WTC11 (cell line): ENCODE results near the gene GRID2. TPM values are rescaled to one million over a fixed set of nuclear protein-coding genes. Genes with fewer than 3 reads are reported as not detected.

Experiments
- ATAC-seq: fragments of 200-7000 bp; cut with Tn5 transposase; 2 replicates; pipeline ENCODE4 v1.10.0; 2021; ENCODE audit warnings: mild to moderate bottlenecking, moderate library complexity
- CTCF ChIA-PET: fragments of 300-600 bp; sonication (Branson Sonifier 250); formaldehyde crosslinking; loops from one replicate; lab custom pipeline; 2021; ENCODE audit warnings: antibody characterized with exemption; lab: Charles Lee
- POLR2A ChIA-PET: fragments of 350-600 bp; sonication (Branson Sonifier 250); formaldehyde crosslinking; loops from one replicate; lab custom pipeline; 2021; ENCODE audit warnings: antibody characterized with exemption; lab: Charles Lee
- DNase-seq: peaks from one replicate; pipeline ENCODE4 v3.0.0; 2021; ENCODE audit warnings: low spot score
- H3K27ac Mint-ChIP-seq: 2 replicates; pipeline ENCODE4 v1.8.0; 2021; ENCODE audit warnings: mixed read lengths
- H3K27me3 Mint-ChIP-seq: 2 replicates; pipeline ENCODE4 v1.8.0; 2021; ENCODE audit warnings: low read depth, mild to moderate bottlenecking, moderate library complexity, mixed read lengths
- H3K36me3 Mint-ChIP-seq: 2 replicates; pipeline ENCODE4 v1.8.0; 2021; ENCODE audit warnings: mixed read lengths
- H3K4me1 Mint-ChIP-seq: 2 replicates; pipeline ENCODE4 v1.8.0; 2022; ENCODE audit warnings: mixed read lengths
- H3K4me3 Mint-ChIP-seq: 2 replicates; pipeline ENCODE4 v1.8.0; 2021; ENCODE audit warnings: mild to moderate bottlenecking, moderate library complexity, mixed read lengths
- H3K9me3 Mint-ChIP-seq: 2 replicates; pipeline ENCODE4 v1.8.0; 2021; ENCODE audit warnings: mixed read lengths
- AFF4 ChIP-seq: sonication (generic); formaldehyde crosslinking; IDR thresholded peaks from 2 replicates; pipeline ENCODE4 v1.8.1; 2023; ENCODE audit warnings: mild to moderate bottlenecking, missing genetic modification reagents, borderline replicate concordance
- ATF3 ChIP-seq: sonication (generic); formaldehyde crosslinking; conservative IDR thresholded peaks from 2 replicates; pipeline ENCODE4 v1.8.1; 2022; ENCODE audit warnings: mild to moderate bottlenecking, missing genetic modification reagents
- CBFB ChIP-seq: sonication (generic); formaldehyde crosslinking; IDR thresholded peaks from 2 replicates; pipeline ENCODE4 v1.8.1; 2022; ENCODE audit warnings: mild to moderate bottlenecking, low read depth, missing genetic modification reagents
- ELF4 ChIP-seq: sonication (generic); formaldehyde crosslinking; IDR thresholded peaks from 2 replicates; pipeline ENCODE4 v1.8.1; 2022; ENCODE audit warnings: low read depth, mild to moderate bottlenecking, moderate library complexity, missing genetic modification reagents
- GABPB1 ChIP-seq: sonication (generic); formaldehyde crosslinking; IDR thresholded peaks from 2 replicates; pipeline ENCODE4 v1.8.1; 2023; ENCODE audit warnings: mild to moderate bottlenecking, missing genetic modification reagents
- HMGA2 ChIP-seq: fragments of 250-450 bp; sonication (Bioruptor Pico); IDR thresholded peaks from 2 replicates; pipeline ENCODE4 v1.4.0; 2021; ENCODE audit warnings: mild to moderate bottlenecking, moderate library complexity
- JAZF1 ChIP-seq: fragments of 250-450 bp; sonication (Bioruptor Pico); IDR thresholded peaks from 2 replicates; pipeline ENCODE4 v1.9.0; 2021; ENCODE audit warnings: moderate library complexity, mild to moderate bottlenecking, inconsistent platforms
- MLX ChIP-seq: sonication (generic); formaldehyde crosslinking; IDR thresholded peaks from 2 replicates; pipeline ENCODE4 v1.8.1; 2023; ENCODE audit warnings: mild to moderate bottlenecking, missing genetic modification reagents, moderate library complexity
- NFATC4 ChIP-seq: fragments of 250-450 bp; sonication (Bioruptor Pico); IDR thresholded peaks from 2 replicates; pipeline ENCODE4 v1.9.0; 2021; ENCODE audit warnings: mild to moderate bottlenecking
- NFE2L1 ChIP-seq: sonication (generic); formaldehyde crosslinking; IDR thresholded peaks from 2 replicates; pipeline ENCODE4 v1.8.1; 2023; ENCODE audit warnings: missing genetic modification reagents
- NR1H2 ChIP-seq: sonication (generic); formaldehyde crosslinking; IDR thresholded peaks from 2 replicates; pipeline ENCODE4 v1.9.0; 2021; ENCODE audit warnings: mild to moderate bottlenecking, moderate library complexity, missing genetic modification reagents
- SOX15 ChIP-seq: fragments of 250-450 bp; sonication (Bioruptor Pico); IDR thresholded peaks from 2 replicates; pipeline ENCODE4 v1.9.0; 2021; ENCODE audit warnings: mild to moderate bottlenecking
- TCF7 ChIP-seq: sonication (generic); formaldehyde crosslinking; IDR thresholded peaks from 2 replicates; pipeline ENCODE4 v1.8.0; 2022; ENCODE audit warnings: mild to moderate bottlenecking, low read depth, missing genetic modification reagents, moderate library complexity
- ZNF219 ChIP-seq: sonication (generic); formaldehyde crosslinking; IDR thresholded peaks from 2 replicates; pipeline ENCODE4 v1.8.0; 2023; ENCODE audit warnings: missing genetic modification reagents, mild to moderate bottlenecking, borderline replicate concordance
- total RNA-seq: library from RNA; stranded (reverse); gene quantifications from 3 replicates; pipeline ENCODE4 v1.2.3, GENCODE V29; 2021
- TF ChIP-seq, protein P1 (sequence below): sonication (generic); formaldehyde crosslinking; IDR thresholded peaks from 2 replicates; pipeline ENCODE4 v1.8.1; 2023; ENCODE audit warnings: mild to moderate bottlenecking, missing genetic modification reagents
- TF ChIP-seq, protein P2 (sequence below): sonication (generic); formaldehyde crosslinking; IDR thresholded peaks from 2 replicates; pipeline ENCODE4 v1.8.0; 2023; ENCODE audit warnings: mild to moderate bottlenecking, missing genetic modification reagents
- TF ChIP-seq, protein P3 (sequence below): sonication (generic); formaldehyde crosslinking; IDR thresholded peaks from 2 replicates; pipeline ENCODE4 v1.8.1; 2022; ENCODE audit warnings: mild to moderate bottlenecking, moderate library complexity, missing genetic modification reagents
- TF ChIP-seq, protein P4 (sequence below): fragments of 250-450 bp; sonication (Bioruptor Pico); conservative IDR thresholded peaks from 2 replicates; pipeline ENCODE4 v1.9.0; 2021; ENCODE audit warnings: mild to moderate bottlenecking

Gene GRID2
- total RNA-seq, 1 experiment from 2014 or later: 26.8 TPM

DNA sequence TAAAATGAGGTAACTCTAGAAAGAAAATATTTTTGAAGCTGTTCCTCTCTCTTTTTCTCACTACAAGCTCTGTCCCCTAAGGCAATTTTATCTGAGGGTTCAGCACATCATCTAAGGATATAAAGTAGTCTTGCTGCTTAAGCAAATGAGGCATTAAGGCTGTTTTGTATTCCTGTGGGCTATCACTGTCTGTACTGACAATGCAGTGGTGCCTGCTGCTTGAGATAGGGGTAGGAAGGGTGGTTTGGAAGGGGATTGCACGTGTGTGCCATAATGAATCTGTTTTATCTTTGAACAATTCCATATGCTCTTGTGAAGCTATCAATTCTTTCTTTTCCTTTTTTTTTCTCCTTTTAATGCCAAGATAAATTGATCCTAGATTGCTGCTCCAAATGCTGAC lies 1396.8 kb downstream of the GRID2 start:
- TF ChIP-seq HMGA2 (CRISPR knock-in tag): no peak
- TF ChIP-seq, protein P1, sequence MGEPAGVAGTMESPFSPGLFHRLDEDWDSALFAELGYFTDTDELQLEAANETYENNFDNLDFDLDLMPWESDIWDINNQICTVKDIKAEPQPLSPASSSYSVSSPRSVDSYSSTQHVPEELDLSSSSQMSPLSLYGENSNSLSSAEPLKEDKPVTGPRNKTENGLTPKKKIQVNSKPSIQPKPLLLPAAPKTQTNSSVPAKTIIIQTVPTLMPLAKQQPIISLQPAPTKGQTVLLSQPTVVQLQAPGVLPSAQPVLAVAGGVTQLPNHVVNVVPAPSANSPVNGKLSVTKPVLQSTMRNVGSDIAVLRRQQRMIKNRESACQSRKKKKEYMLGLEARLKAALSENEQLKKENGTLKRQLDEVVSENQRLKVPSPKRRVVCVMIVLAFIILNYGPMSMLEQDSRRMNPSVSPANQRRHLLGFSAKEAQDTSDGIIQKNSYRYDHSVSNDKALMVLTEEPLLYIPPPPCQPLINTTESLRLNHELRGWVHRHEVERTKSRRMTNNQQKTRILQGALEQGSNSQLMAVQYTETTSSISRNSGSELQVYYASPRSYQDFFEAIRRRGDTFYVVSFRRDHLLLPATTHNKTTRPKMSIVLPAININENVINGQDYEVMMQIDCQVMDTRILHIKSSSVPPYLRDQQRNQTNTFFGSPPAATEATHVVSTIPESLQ (CRISPR knock-in tag): no peak
- no peak for TF ChIP-seq MLX (CRISPR knock-in tag)
- no peak for TF ChIP-seq NFE2L1
- no peak for TF ChIP-seq CBFB (CRISPR knock-in tag)
- TF ChIP-seq GABPB1 (CRISPR knock-in tag): no peak
- no peak for TF ChIP-seq ELF4 (CRISPR knock-in tag)
- no peak for TF ChIP-seq NFATC4
- no peak for TF ChIP-seq NR1H2 (CRISPR knock-in tag)
- TF ChIP-seq TCF7: no peak
- TF ChIP-seq AFF4 (CRISPR knock-in tag): no peak
- TF ChIP-seq ATF3: no peak
- TF ChIP-seq ZNF219: no peak
- TF ChIP-seq JAZF1 (CRISPR knock-in tag): no peak
- TF ChIP-seq, protein P2, sequence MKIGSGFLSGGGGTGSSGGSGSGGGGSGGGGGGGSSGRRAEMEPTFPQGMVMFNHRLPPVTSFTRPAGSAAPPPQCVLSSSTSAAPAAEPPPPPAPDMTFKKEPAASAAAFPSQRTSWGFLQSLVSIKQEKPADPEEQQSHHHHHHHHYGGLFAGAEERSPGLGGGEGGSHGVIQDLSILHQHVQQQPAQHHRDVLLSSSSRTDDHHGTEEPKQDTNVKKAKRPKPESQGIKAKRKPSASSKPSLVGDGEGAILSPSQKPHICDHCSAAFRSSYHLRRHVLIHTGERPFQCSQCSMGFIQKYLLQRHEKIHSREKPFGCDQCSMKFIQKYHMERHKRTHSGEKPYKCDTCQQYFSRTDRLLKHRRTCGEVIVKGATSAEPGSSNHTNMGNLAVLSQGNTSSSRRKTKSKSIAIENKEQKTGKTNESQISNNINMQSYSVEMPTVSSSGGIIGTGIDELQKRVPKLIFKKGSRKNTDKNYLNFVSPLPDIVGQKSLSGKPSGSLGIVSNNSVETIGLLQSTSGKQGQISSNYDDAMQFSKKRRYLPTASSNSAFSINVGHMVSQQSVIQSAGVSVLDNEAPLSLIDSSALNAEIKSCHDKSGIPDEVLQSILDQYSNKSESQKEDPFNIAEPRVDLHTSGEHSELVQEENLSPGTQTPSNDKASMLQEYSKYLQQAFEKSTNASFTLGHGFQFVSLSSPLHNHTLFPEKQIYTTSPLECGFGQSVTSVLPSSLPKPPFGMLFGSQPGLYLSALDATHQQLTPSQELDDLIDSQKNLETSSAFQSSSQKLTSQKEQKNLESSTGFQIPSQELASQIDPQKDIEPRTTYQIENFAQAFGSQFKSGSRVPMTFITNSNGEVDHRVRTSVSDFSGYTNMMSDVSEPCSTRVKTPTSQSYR (CRISPR knock-in tag): no peak
- TF ChIP-seq, protein P3, sequence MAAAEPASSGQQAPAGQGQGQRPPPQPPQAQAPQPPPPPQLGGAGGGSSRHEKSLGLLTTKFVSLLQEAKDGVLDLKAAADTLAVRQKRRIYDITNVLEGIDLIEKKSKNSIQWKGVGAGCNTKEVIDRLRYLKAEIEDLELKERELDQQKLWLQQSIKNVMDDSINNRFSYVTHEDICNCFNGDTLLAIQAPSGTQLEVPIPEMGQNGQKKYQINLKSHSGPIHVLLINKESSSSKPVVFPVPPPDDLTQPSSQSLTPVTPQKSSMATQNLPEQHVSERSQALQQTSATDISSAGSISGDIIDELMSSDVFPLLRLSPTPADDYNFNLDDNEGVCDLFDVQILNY (CRISPR knock-in tag): no peak
- TF ChIP-seq, protein P4, sequence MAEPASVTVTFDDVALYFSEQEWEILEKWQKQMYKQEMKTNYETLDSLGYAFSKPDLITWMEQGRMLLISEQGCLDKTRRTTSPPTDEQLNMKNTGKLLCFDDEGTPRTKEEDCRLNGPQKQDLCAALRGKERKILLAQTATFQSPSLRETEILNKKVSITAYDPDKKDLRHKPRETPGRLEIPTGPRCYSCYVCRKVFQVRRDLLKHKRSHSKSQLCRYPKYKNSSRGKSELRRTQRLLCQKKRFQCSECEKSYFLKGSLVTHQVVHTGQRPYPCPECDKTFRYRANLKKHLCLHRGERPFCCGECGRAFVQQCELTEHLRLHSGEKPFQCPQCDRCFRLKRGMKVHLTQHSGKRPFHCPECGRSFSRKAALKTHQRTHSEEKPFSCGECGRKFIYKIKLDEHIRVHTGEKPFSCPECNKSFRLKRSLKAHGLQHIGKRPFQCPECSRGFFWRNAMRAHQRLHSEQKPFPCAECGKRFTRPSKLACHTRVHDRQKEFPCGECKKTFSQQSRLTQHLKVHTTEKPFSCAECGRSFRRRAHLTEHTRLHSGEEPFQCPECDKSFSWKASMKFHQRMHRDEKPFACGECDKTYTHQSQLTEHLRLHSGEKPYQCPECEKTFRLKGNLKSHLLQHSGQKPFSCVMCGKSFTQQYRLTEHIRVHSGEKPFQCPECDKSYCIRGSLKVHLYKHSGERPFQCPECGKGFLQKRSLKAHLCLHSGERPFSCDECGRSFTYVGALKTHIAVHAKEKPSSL (CRISPR knock-in tag): no peak
- no peak for TF ChIP-seq SOX15 (CRISPR knock-in tag)
- TF ChIP-seq, all 79 proteins: peak for 0
- DNase-seq (no peak), ATAC-seq (peak; percentile 34; the same call in 1 of the 2 replicates)
- H3K36me3 Mint-ChIP-seq: no peaks in the 10 kb centered on the region
- no peaks in the 10 kb centered on the region for H3K4me1 Mint-ChIP-seq
- no peak overlapping the region for H3K4me3 Mint-ChIP-seq
- ChIA-PET CTCF (no interaction called here), POLR2A (no interaction called here)
- no peaks in the 10 kb centered on the region; the same call in 1 of the 2 replicates for H3K9me3 Mint-ChIP-seq
- H3K27ac Mint-ChIP-seq: no peak overlapping the region
- H3K27me3 Mint-ChIP-seq: no peaks in the 10 kb centered on the region
